ENCODE measurements around the gene ZC3H15.

Gene ZC3H15

DNA sequence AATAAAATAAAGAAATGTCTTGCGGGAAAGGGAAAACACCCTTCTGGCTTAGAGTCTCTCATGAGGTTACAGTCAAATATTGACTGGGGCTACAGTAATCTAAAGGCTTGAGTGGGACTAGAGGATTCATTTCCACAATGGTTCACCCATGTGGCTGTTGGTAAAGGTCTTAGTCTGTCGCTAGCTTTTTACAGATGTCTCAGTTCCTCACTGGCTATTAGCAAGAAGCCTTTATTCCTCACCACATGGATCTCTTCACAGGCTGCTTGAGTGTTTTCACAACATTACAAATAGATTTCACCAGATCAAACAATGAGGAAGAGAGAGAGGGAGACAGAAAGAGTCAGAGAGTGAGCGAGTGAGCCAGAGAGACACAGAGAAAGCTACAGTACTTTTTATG, 8.3 kb upstream of the ZC3H15 start:
- Histone ChIP-seq H3K4me3 (no peak overlapping the region), H3K27ac (no peak overlapping the region)
- no peak for DNase-seq (ENCODE audit: low spot score)
- TF ChIP-seq CTCF (IDR thresholded peaks at IDR 0.05) = no peak

DNA sequence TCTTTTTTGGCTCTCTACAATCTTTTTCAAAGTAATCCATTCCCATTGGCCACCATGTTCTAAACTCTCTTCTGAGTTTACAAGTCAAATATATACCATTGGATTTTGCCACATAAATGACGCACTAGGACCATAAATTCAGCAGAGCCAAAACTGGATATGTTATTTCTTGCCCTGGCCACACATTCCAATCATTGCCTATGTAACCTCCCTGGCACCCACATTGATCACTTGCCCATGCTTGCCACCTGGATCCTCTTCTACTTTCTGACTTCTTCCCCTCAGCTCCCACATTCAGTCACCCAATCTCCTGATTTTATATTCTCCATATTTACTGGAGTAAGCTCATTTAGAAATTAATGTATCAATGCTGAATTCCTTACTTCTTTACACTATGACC, 5.1 kb upstream of the ZC3H15 start:
- Histone ChIP-seq H3K4me3 (no peak overlapping the region), H3K27ac (no peak overlapping the region)
- no peak for DNase-seq (ENCODE audit: low spot score)
- no peak for TF ChIP-seq CTCF (IDR thresholded peaks at IDR 0.05)

DNA sequence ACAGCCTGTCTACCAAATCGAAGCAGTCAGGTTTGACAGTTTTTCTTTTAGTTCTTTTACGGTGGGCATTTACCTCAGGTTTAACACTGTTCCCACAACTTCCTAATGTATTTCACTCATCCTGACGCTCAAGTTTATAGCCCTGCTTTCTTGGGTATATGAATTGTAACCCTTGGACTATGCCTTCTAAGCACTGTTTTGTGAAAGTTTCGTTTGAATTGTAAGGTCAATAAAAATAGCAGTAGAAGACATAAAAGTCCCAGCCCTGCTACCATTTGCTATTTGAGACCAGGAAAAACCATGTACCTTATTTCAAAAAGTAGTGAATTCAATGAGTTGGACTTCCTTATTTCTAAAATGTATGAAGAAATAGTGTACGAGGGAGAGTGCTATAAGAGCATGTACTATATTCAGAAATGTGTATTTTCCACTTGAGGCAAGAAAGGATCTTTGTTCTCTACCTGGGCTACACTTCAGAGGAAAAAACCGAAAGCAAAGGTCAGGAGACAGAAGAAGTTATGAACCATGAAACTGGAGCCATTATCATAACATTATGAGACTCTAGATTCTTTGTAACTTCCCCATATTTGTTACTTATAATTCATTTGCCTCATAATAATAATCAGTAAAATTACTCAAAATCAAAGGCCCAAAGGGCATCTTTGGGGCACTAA, 1.9 kb upstream of the ZC3H15 start:
- no peak for DNase-seq (ENCODE audit: low spot score)
- no peak overlapping the region for H3K4me3 ChIP-seq
- no peak for TF ChIP-seq CTCF (IDR thresholded peaks at IDR 0.05)
- H3K27ac ChIP-seq = no peak overlapping the region

DNA sequence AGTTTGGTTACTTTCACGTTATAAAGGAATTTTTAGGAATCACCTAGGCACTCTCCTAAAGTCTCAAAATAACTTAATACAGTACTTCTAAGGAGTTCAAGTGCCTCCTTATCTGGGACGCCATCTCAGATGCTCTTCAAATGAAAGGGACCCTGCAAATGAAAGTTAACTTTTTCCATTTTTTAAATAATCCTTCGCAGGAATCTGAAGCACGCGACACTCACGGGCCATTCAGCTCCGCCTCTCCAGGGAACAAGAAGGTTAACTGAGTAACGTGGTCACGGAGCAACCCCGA, 537 bp upstream of the ZC3H15 start:
- H3K27ac ChIP-seq = peak overlapping the region; percentile 88 to 90
- no peak for DNase-seq (ENCODE audit: low spot score)
- TF ChIP-seq CTCF (IDR thresholded peaks at IDR 0.05) = no peak
- H3K4me3 ChIP-seq = peak overlapping the region; percentile 90

GRCh38 chr2:186486651-186487647, 889 bp downstream of the ZC3H15 start:
- DNase-seq (ENCODE audit: low spot score) = no peak
- no peak for TF ChIP-seq CTCF (IDR thresholded peaks at IDR 0.05)
- H3K4me3 ChIP-seq = peak overlapping the region; percentile 90
- H3K27ac ChIP-seq = peak overlapping the region; percentile 88 to 90

DNA sequence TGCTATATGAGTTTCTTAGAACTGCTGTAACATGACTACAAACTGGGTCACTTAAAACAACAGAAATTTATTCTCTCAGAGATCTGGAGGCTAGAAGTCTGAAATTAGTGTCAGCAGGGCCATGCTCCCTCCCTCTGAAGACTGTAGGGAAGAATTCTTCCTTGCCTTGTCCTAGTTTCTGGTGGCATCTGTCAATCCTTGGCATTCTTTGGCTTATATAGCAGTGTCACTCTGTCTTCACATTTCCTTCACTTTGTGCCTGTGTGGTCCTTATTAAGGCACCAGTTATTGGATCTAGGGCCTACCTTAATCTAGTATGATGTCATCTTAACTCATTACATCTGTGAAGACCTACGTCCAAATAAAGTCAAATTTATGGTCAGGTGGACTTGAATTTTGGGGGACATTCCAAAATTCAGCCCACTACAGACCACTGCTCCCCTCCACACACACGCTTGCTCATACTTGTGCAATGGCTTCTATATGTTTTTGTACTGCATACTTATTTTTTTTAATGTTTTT, 7.6 kb downstream of the ZC3H15 start:
- H3K4me3 ChIP-seq = no peak overlapping the region
- DNase-seq (ENCODE audit: low spot score) = no peak
- no peak for TF ChIP-seq CTCF (IDR thresholded peaks at IDR 0.05)
- no peak overlapping the region for H3K27ac ChIP-seq

Measured in coronary artery (tissue), 2 donors.